Fibroblast of villous mesenchyme (primary cell): ENCODE data around the gene ZSCAN4. TPM values are rescaled to one million over a fixed set of nuclear protein-coding genes. Genes with fewer than 3 reads are reported as not detected.

ENCODE experiments used
- DNase-seq: peaks from one replicate; pipeline ENCODE4 v3.0.0-alpha.2; 2010; ENCODE audit warnings: low read depth
- H3K4me3 ChIP-seq: 2 replicates; pipeline ENCODE4 v1.5.1; 2011; ENCODE audit warnings: low read depth, mild to moderate bottlenecking, low read length
- CTCF ChIP-seq: IDR thresholded peaks from 2 replicates; pipeline ENCODE4 v1.5.1; 2012; ENCODE audit warnings: low read depth, mild to moderate bottlenecking, low read length; ENCODE audit not compliant: insufficient read depth
- total RNA-seq: library from RNA; depleted of rRNA; stranded (reverse); fragments of >200 nt; gene quantifications from 2 replicates; pipeline ENCODE4 v1.2.3, GENCODE V29; 2012

The ZSCAN4 gene
- total RNA-seq, 1 donor: not detected

GRCh38 chr19:57641715-57642234 is 27.0 kb upstream of the ZSCAN4 start:
- no peak for TF ChIP-seq CTCF
- H3K4me3 ChIP-seq: no peak overlapping the region
- no peak for DNase-seq

GRCh38 chr19:57642396-57643046 is 26.2 kb upstream of the ZSCAN4 start:
- no peak for TF ChIP-seq CTCF

GRCh38 chr19:57643734-57644133 is 25.0 kb upstream of the ZSCAN4 start:
- no peak overlapping the region for H3K4me3 ChIP-seq
- no peak for DNase-seq
- TF ChIP-seq CTCF: no peak

More at GRCh38 chr19:57642396-57643046, 26.2 kb upstream of the ZSCAN4 start:
- DNase-seq: no peak
- H3K4me3 ChIP-seq: no peak overlapping the region

GRCh38 chr19:57648331-57649003 is 20.3 kb upstream of the ZSCAN4 start:
- TF ChIP-seq CTCF: no peak
- no peak overlapping the region for H3K4me3 ChIP-seq
- no peak for DNase-seq

- H3K4me3 ChIP-seq: no peak overlapping the region
- peak; percentile 13 for TF ChIP-seq CTCF
- DNase-seq: no peak
These were observed 17.1 kb upstream of the ZSCAN4 start for GRCh38 chr19:57651654-57651996.

GRCh38 chr19:57653689-57654088 is 15.0 kb upstream of the ZSCAN4 start:
- no peak overlapping the region for H3K4me3 ChIP-seq
- TF ChIP-seq CTCF: no peak
- DNase-seq: no peak
